ENCODE results near the gene PFN2.

The PFN2 gene

GRCh38 chr3:149977386-149977785, 6.7 kb upstream of the PFN2 start:
- no peak overlapping the region for H3K4me2 ChIP-seq (ENCODE audit: low read length)
- H3K4me3 ChIP-seq (ENCODE audit: low read depth, low read length), result no peak overlapping the region
- H3K36me3 ChIP-seq (ENCODE audit: control insufficient read depth, insufficient read depth, low read length), result no peaks in the 10 kb centered on the region
- no peak for TF ChIP-seq CTCF (IDR thresholded peaks at IDR 0.05)
- H3K79me2 ChIP-seq, result no peaks in the 10 kb centered on the region
- no peak overlapping the region for H3K27ac ChIP-seq
- no peaks in the 10 kb centered on the region for H3K9me3 ChIP-seq (ENCODE audit: control insufficient read depth, low read length)
- H3K27me3 ChIP-seq (ENCODE audit: control insufficient read depth, insufficient read depth, low read length), result no peaks in the 10 kb centered on the region
- H3K9ac ChIP-seq, result no peak overlapping the region
- no peaks in the 10 kb centered on the region for H3K4me1 ChIP-seq
- H2AFZ ChIP-seq, result no peak overlapping the region

DNA sequence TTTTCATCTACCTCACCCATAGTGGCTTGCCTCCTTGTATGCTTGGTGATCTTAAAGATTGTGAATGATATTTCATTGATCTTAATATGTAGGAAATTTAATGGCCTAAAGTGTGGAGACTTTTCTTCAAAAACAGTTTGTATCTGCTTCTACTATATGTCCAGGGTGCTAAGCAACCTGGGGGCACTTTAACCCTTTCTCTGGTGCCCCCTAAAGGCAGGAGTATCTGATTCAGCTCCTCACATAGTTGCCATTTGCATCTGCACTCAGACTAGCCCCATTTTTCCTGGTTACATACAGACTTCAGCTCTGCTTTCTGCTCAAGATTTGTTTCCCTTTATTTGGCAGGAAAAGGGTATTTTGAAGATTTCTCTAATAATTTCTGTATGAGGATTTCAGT, 5.2 kb upstream of the PFN2 start:
- no peak for TF ChIP-seq CTCF (IDR thresholded peaks at IDR 0.05)
- no peaks in the 10 kb centered on the region for H3K9me3 ChIP-seq (ENCODE audit: control insufficient read depth, low read length)
- H3K79me2 ChIP-seq, result no peaks in the 10 kb centered on the region
- H3K4me3 ChIP-seq (ENCODE audit: low read depth, low read length), result no peak overlapping the region
- no peak overlapping the region for H3K27ac ChIP-seq
- H3K27me3 ChIP-seq (ENCODE audit: control insufficient read depth, insufficient read depth, low read length), result no peaks in the 10 kb centered on the region
- H2AFZ ChIP-seq, result no peak overlapping the region
- H3K36me3 ChIP-seq (ENCODE audit: control insufficient read depth, insufficient read depth, low read length), result no peaks in the 10 kb centered on the region
- H3K9ac ChIP-seq, result no peak overlapping the region
- H3K4me1 ChIP-seq, result no peaks in the 10 kb centered on the region
- no peak overlapping the region for H3K4me2 ChIP-seq (ENCODE audit: low read length)

DNA sequence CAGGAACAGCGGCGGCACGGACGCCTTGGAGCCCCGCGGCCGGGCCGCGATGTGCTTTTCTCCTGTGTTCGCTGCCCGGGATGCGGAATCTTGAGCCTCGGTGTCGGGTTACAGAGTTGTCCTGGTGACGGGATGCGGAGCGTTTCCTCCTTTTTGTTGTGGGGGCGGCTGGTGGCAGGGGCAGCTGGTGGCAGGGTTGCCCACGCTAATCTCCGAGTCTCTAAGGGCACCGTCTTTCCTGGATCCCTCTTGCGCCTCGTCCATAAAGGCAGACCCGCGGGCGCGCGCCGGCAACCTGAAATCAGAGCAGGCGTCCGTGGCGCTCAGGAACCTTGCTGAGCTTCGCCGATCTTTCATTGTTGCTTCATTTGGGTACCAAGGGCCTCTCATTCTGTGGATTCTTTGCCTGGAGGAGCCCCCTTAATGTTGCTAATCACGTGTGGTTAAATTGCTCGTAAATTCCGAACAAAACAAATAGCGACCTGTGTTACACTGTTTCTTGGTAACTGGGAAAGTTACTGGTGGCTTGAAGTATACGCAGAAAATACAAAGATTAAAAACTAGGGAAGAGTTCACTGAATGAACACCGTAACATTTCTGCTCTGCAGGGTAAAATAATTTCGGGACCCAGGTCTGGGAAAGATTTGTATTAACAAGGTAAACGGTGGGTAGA, 844 bp upstream of the PFN2 start:
- Histone ChIP-seq H3K27ac (peak overlapping the region; percentile 86), H3K79me2 (peaks cover under 1% of the 10 kb centered on the region), H2AFZ (peak overlapping the region; percentile 88), H3K36me3 (ENCODE audit: control insufficient read depth, insufficient read depth, low read length) (no peaks in the 10 kb centered on the region), H3K27me3 (ENCODE audit: control insufficient read depth, insufficient read depth, low read length) (no peaks in the 10 kb centered on the region), H3K4me2 (ENCODE audit: low read length) (peak overlapping the region; percentile 65), H3K9me3 (ENCODE audit: control insufficient read depth, low read length) (no peaks in the 10 kb centered on the region), H3K4me3 (ENCODE audit: low read depth, low read length) (peak overlapping the region; percentile 70), H3K9ac (no peak overlapping the region), H3K4me1 (no peaks in the 10 kb centered on the region)
- no peak for TF ChIP-seq CTCF (IDR thresholded peaks at IDR 0.05)

DNA sequence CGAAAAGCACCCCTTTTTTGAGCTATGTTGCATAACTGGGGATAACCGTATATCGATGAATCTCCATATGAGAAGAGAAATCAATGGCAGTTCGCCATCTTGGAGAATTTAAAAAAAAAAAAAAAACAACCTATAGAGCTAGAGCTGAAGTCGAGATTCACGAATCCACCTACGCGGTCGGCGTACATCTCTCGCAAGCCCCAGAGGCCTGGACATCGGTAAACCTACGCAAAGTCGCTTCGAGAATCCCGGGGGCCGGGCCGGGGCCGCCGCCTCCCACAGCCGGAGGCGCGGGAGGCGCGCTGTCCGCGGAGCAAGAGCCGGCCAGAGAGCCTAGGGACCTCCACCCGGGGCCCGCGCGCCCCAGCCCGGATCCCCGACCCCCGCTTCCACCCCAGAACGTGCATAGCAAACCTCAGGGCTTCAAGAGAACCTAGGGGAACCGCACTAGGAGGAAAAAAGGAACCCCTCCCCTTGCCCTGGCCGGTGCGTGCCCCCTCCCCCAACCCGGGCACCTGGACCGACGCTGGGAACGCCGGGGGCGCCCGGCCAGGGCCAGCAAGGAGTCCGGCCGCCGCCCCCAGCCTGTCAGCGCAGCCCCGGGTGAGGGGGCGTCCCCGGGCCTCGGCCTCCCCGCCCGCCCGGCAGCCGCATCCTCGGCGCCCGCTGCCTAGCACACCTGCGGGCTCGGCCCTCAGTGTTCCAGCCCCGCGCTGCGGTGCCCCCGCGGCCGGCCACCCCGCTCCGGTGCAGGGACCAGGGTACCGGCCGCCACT, 567 bp downstream of the PFN2 start:
- no peaks in the 10 kb centered on the region for H3K27me3 ChIP-seq (ENCODE audit: control insufficient read depth, insufficient read depth, low read length)
- H3K27ac ChIP-seq, result peak overlapping the region; percentile 86
- H3K9ac ChIP-seq, result peak overlapping the region; percentile 59
- no peaks in the 10 kb centered on the region for H3K36me3 ChIP-seq (ENCODE audit: control insufficient read depth, insufficient read depth, low read length)
- H3K9me3 ChIP-seq (ENCODE audit: control insufficient read depth, low read length), result no peaks in the 10 kb centered on the region
- peak overlapping the region; percentile 90 for H2AFZ ChIP-seq
- H3K79me2 ChIP-seq, result peaks cover 8% of the 10 kb centered on the region
- no peaks in the 10 kb centered on the region for H3K4me1 ChIP-seq
- peak overlapping the region; percentile 65 for H3K4me3 ChIP-seq (ENCODE audit: low read depth, low read length)
- TF ChIP-seq CTCF (IDR thresholded peaks at IDR 0.05), result no peak
- H3K4me2 ChIP-seq (ENCODE audit: low read length), result peak overlapping the region; percentile 84

All from parathyroid adenoma (tissue), 2 donors.